ENCODE data around the gene FOXN1. TPM values are rescaled to one million over a fixed set of nuclear protein-coding genes. Genes with fewer than 3 reads are reported as not detected.

The FOXN1 gene
- total RNA-seq, 3 donors from 2014 or later (not counting 1 experiment from before 2014, with no cell fraction given): not detected

GRCh38 chr17:28491286-28491685, 14.9 kb upstream of the FOXN1 start:
- H3K4me1 Mint-ChIP-seq: no peaks in the 10 kb centered on the region
- Histone ChIP-seq H3K36me3 (ENCODE audit: control insufficient read depth, insufficient read depth, low read length) (no peaks in the 10 kb centered on the region), H3K4me1 (ENCODE audit: control insufficient read depth, insufficient read depth, low read length) (no peaks in the 10 kb centered on the region), H3K4me3 (ENCODE audit: low read length) (no peak overlapping the region), H3K9me3 (ENCODE audit: control insufficient read depth, insufficient read depth, low read length) (no peaks in the 10 kb centered on the region), H3K27me3 (ENCODE audit: control insufficient read depth, insufficient read depth, low read length) (no peaks in the 10 kb centered on the region), H3K27ac (ENCODE audit: low read length) (no peak overlapping the region)
- WGBS (ENCODE audit: insufficient coverage): 89% methylated on average over 11 of the region's 11 CpGs
- H3K36me3 Mint-ChIP-seq: no peaks in the 10 kb centered on the region
- intact Hi-C loops (cut with micrococcal nuclease): loop anchor here (5.0 kb wide), 1 partner anchor 106 kb away; the partner anchor contains the start of gene SPAG5
- no peak overlapping the region for H3K27ac Mint-ChIP-seq
- no peak overlapping the region for H3K4me3 Mint-ChIP-seq
- DNase-seq (no peak), ATAC-seq (no peak)
- TF ChIP-seq CTCF (IDR thresholded peaks at IDR 0.05): no peak
- H3K9me3 Mint-ChIP-seq: no peaks in the 10 kb centered on the region
- peaks cover 0 to 6% of the 10 kb centered on the region in 2 donors for H3K27me3 Mint-ChIP-seq (ENCODE audit: low read depth in 2 of 2)

- Mint-ChIP-seq H3K4me3 (no peak overlapping the region), H3K4me1 (no peaks in the 10 kb centered on the region), H3K9me3 (no peaks in the 10 kb centered on the region), H3K27ac (no peak overlapping the region), H3K27me3 (ENCODE audit: low read depth in 2 of 2) (peaks cover 0 to 6% of the 10 kb centered on the region in 2 donors), H3K36me3 (no peaks in the 10 kb centered on the region)
- 91% methylated on average over 3 of the region's 3 CpGs for WGBS (ENCODE audit: insufficient coverage)
- Histone ChIP-seq H3K36me3 (ENCODE audit: control insufficient read depth, insufficient read depth, low read length) (no peaks in the 10 kb centered on the region), H3K4me1 (ENCODE audit: control insufficient read depth, insufficient read depth, low read length) (no peaks in the 10 kb centered on the region), H3K9me3 (ENCODE audit: control insufficient read depth, insufficient read depth, low read length) (no peaks in the 10 kb centered on the region), H3K27ac (ENCODE audit: low read length) (no peak overlapping the region), H3K4me3 (ENCODE audit: low read length) (no peak overlapping the region), H3K27me3 (ENCODE audit: control insufficient read depth, insufficient read depth, low read length) (no peaks in the 10 kb centered on the region)
- DNase-seq (no peak), ATAC-seq (no peak)
- intact Hi-C loops (cut with micrococcal nuclease): loop anchor here (5.0 kb wide), 1 partner anchor 105 kb away; the partner anchor contains the start of gene SPAG5
- no peak for TF ChIP-seq CTCF (IDR thresholded peaks at IDR 0.05)
These were observed 14.3 kb upstream of the FOXN1 start for GRCh38 chr17:28491860-28492259.

GRCh38 chr17:28492352-28493310, 13.5 kb upstream of the FOXN1 start:
- peaks cover 0 to 6% of the 10 kb centered on the region in 2 donors for H3K27me3 Mint-ChIP-seq (ENCODE audit: low read depth in 2 of 2)
- WGBS (ENCODE audit: insufficient coverage): 65% methylated on average over 4 of the region's 4 CpGs
- no peak for DNase-seq

More at GRCh38 chr17:28492352-28493310, 13.5 kb upstream of the FOXN1 start:
- Mint-ChIP-seq H3K27ac (no peak overlapping the region), H3K4me3 (no peak overlapping the region), H3K4me1 (no peaks in the 10 kb centered on the region), H3K9me3 (no peaks in the 10 kb centered on the region), H3K36me3 (no peaks in the 10 kb centered on the region)
- Histone ChIP-seq H3K4me3 (ENCODE audit: low read length) (no peak overlapping the region), H3K9me3 (ENCODE audit: control insufficient read depth, insufficient read depth, low read length) (no peaks in the 10 kb centered on the region), H3K36me3 (ENCODE audit: control insufficient read depth, insufficient read depth, low read length) (no peaks in the 10 kb centered on the region), H3K27ac (ENCODE audit: low read length) (no peak overlapping the region), H3K4me1 (ENCODE audit: control insufficient read depth, insufficient read depth, low read length) (no peaks in the 10 kb centered on the region), H3K27me3 (ENCODE audit: control insufficient read depth, insufficient read depth, low read length) (no peaks in the 10 kb centered on the region)
- intact Hi-C loops (cut with micrococcal nuclease): loop anchor here (5.0 kb wide), 1 partner anchor 105 kb away; the partner anchor contains the start of gene SPAG5
- no peak for ATAC-seq
- TF ChIP-seq CTCF (IDR thresholded peaks at IDR 0.05): no peak
